Measurements from ENCODE around the gene B4GALNT4.

- TF ChIP-seq RAD21 (CRISPR knock-in tag; IDR thresholded peaks at IDR 0.05) = no peak
- no peak for TF ChIP-seq E2F5 (CRISPR knock-in tag; conservative IDR thresholded peaks at IDR 0.05)
- TF ChIP-seq CTCF (CRISPR knock-in tag; IDR thresholded peaks at IDR 0.05) = no peak; the same call in 1 of the 2 replicates
- no peak for TF ChIP-seq ZNF281 (CRISPR knock-in tag; IDR thresholded peaks at IDR 0.05; ENCODE audit: borderline replicate concordance)
- TF ChIP-seq EED (CRISPR knock-in tag; IDR thresholded peaks at IDR 0.05) = no peak
- no peak for TF ChIP-seq ISX (CRISPR knock-in tag; conservative IDR thresholded peaks at IDR 0.05)
- no peak for TF ChIP-seq TAF1 (CRISPR knock-in tag; IDR thresholded peaks at IDR 0.05)
Observed at GRCh38 chr11:416757-417621, 47.7 kb downstream of the B4GALNT4 start.
